Measurements from ENCODE around the gene RSL1D1.
"Not testable (repeated sequence)": the region's sequence is repeated elsewhere in the genome, so short reads cannot be mapped to it uniquely, and the experiment has no call there.

The RSL1D1 gene

GRCh38 chr16:11844499-11844898 lies 6.8 kb downstream of the RSL1D1 start:
- DNase-seq (ENCODE audit: low spot score) = no peak

GRCh38 chr16:11843861-11844260 lies 7.5 kb downstream of the RSL1D1 start:
- DNase-seq (ENCODE audit: low spot score) = no peak

- DNase-seq (ENCODE audit: low spot score) = no peak
These were observed 8.1 kb downstream of the RSL1D1 start for GRCh38 chr16:11843206-11843605.

- DNase-seq (ENCODE audit: low spot score) = no peak
These were observed 10.3 kb downstream of the RSL1D1 start for GRCh38 chr16:11841026-11841425.

- DNase-seq (ENCODE audit: low spot score) = no peak
These were observed 14.6 kb downstream of the RSL1D1 start for GRCh38 chr16:11836650-11837244.

GRCh38 chr16:11835891-11836649 lies 15.3 kb downstream of the RSL1D1 start:
- peak; percentile 72 for DNase-seq (ENCODE audit: low spot score)

GRCh38 chr16:11835309-11835708 lies 16.0 kb downstream of the RSL1D1 start:
- DNase-seq (ENCODE audit: low spot score) = no peak

- DNase-seq (ENCODE audit: low spot score) = no peak
These were observed 17.2 kb downstream of the RSL1D1 start for GRCh38 chr16:11833951-11834695.

GRCh38 chr16:11828696-11829095 lies 22.6 kb downstream of the RSL1D1 start:
- no peak for DNase-seq (ENCODE audit: low spot score)

GRCh38 chr16:11825520-11826165 lies 25.7 kb downstream of the RSL1D1 start:
- DNase-seq (ENCODE audit: low spot score) = not testable (repeated sequence)

- DNase-seq (ENCODE audit: low spot score) = no peak
These were observed 27.0 kb downstream of the RSL1D1 start for GRCh38 chr16:11824362-11824761.

GRCh38 chr16:11823645-11824044 lies 27.7 kb downstream of the RSL1D1 start:
- DNase-seq (ENCODE audit: low spot score) = not testable (repeated sequence)

GRCh38 chr16:11819798-11820197 lies 31.5 kb downstream of the RSL1D1 start:
- DNase-seq (ENCODE audit: low spot score) = no peak

GRCh38 chr16:11818970-11819369 lies 32.4 kb downstream of the RSL1D1 start:
- DNase-seq (ENCODE audit: low spot score) = not testable (repeated sequence)

- DNase-seq (ENCODE audit: low spot score) = no peak
These were observed 35.2 kb downstream of the RSL1D1 start for GRCh38 chr16:11816123-11816522.

GRCh38 chr16:11814800-11815199 lies 36.5 kb downstream of the RSL1D1 start:
- not testable (repeated sequence) for DNase-seq (ENCODE audit: low spot score)

- no peak for DNase-seq (ENCODE audit: low spot score)
These were observed 44.6 kb downstream of the RSL1D1 start for GRCh38 chr16:11806721-11807120.

- no peak for DNase-seq (ENCODE audit: low spot score)
These were observed 45.8 kb downstream of the RSL1D1 start for GRCh38 chr16:11805556-11805955.

- DNase-seq (ENCODE audit: low spot score) = no peak
These were observed 49.8 kb downstream of the RSL1D1 start for GRCh38 chr16:11801481-11802021.

- DNase-seq (ENCODE audit: low spot score) = no peak
These were observed 51.0 kb downstream of the RSL1D1 start for GRCh38 chr16:11800382-11800718.

GRCh38 chr16:11799509-11800381 lies 51.6 kb downstream of the RSL1D1 start:
- no peak for DNase-seq (ENCODE audit: low spot score)

Data from SK-N-DZ (cell line).